HEK293 (cell line): ENCODE results near the gene NUDT16L1.

Experiments used
- CTCF ChIA-PET: fragments of 350-600 bp; formaldehyde crosslinking; extraction: SDS; loops from one replicate; lab custom pipeline; 2021; ENCODE audit warnings: antibody characterized with exemption; lab: Yijun Ruan, JAX
- POLR2A ChIA-PET: fragments of 300-600 bp; formaldehyde crosslinking; extraction: SDS; loops from one replicate; lab custom pipeline; 2020; ENCODE audit warnings: antibody characterized with exemption, inconsistent platforms; lab: Yijun Ruan, JAX
- H3K27ac ChIP-seq: fragments of 200-500 bp; sonication (Bioruptor generic); 2 replicates; pipeline ENCODE4 v1.5.1; 2014; ENCODE audit warnings: low read depth, low read length, control low read depth, inconsistent platforms; ENCODE audit errors: extremely low read depth
- H3K36me3 ChIP-seq, 2 experiments: fragments of 200-500 bp in 1 of 2; sonication (Bioruptor generic) in 1 of 2; 1 replicate in 1 of 2; 2 replicates in 1 of 2; pipeline ENCODE4 v1.5.1; 2014 to 2017; ENCODE audit warnings: inconsistent platforms in 2 of 2, low read length in 2 of 2; ENCODE audit not compliant: control insufficient read depth in 2 of 2, insufficient read depth in 1 of 2
- H3K4me1 ChIP-seq: fragments of 200-500 bp; sonication (Bioruptor generic); 2 replicates; pipeline ENCODE4 v1.5.1; 2014; ENCODE audit warnings: mild to moderate bottlenecking, low read length, inconsistent platforms; ENCODE audit not compliant: control insufficient read depth, insufficient read depth
- H3K4me3 ChIP-seq: 2 replicates; pipeline ENCODE4 v1.5.1; 2011; ENCODE audit warnings: low read depth, mild to moderate bottlenecking, control low read depth, low read length, moderate library complexity
- H3K9me3 ChIP-seq: fragments of 200-500 bp; sonication (Bioruptor generic); 2 replicates; pipeline ENCODE4 v1.5.1; 2014; ENCODE audit warnings: low read depth, low read length, inconsistent platforms; ENCODE audit not compliant: control insufficient read depth, insufficient read depth
- ELK4 ChIP-seq: IDR thresholded peaks from 2 replicates; pipeline ENCODE4 v1.6.1; 2011; ENCODE audit warnings: mild to moderate bottlenecking, low read depth, low read length, borderline replicate concordance
- KLF10 ChIP-seq: fragments of 450-650 bp; IDR thresholded peaks from 2 replicates; pipeline ENCODE4 v1.5.1; 2018; ENCODE audit warnings: missing biosample characterization, mild to moderate bottlenecking, missing genetic modification characterization
- KLF17 ChIP-seq: fragments of 450-650 bp; formaldehyde crosslinking; IDR thresholded peaks from 2 replicates; pipeline ENCODE4 v1.5.1; 2016; ENCODE audit warnings: missing biosample characterization, missing genetic modification characterization
- PRDM10 ChIP-seq: fragments of 450-650 bp; formaldehyde crosslinking; IDR thresholded peaks from 2 replicates; pipeline ENCODE4 v1.5.1; 2016; ENCODE audit warnings: missing biosample characterization, missing genetic modification characterization
- ZBTB11 ChIP-seq: fragments of 450-650 bp; formaldehyde crosslinking; conservative IDR thresholded peaks from 2 replicates; pipeline ENCODE4 v1.5.1; 2016; ENCODE audit warnings: low read depth, missing biosample characterization, missing genetic modification characterization
- ZFP3 ChIP-seq: fragments of 450-650 bp; formaldehyde crosslinking; IDR thresholded peaks from 2 replicates; pipeline ENCODE4 v1.5.1; 2016; ENCODE audit warnings: low read depth, missing biosample characterization, missing genetic modification characterization
- ZNF133 ChIP-seq: fragments of 450-650 bp; formaldehyde crosslinking; IDR thresholded peaks from 2 replicates; pipeline ENCODE4 v1.5.1; 2016; ENCODE audit warnings: missing biosample characterization, missing genetic modification characterization
- ZNF155 ChIP-seq: fragments of 450-650 bp; formaldehyde crosslinking; IDR thresholded peaks from 2 replicates; pipeline ENCODE4 v1.5.1; 2016; ENCODE audit warnings: missing biosample characterization, missing genetic modification characterization
- ZNF16 ChIP-seq: fragments of 450-650 bp; formaldehyde crosslinking; IDR thresholded peaks from 2 replicates; pipeline ENCODE4 v1.5.1; 2016; ENCODE audit warnings: low read depth, missing biosample characterization, missing genetic modification characterization
- ZNF473 ChIP-seq: fragments of 450-650 bp; formaldehyde crosslinking; IDR thresholded peaks from 2 replicates; pipeline ENCODE4 v1.5.1; 2017; ENCODE audit warnings: missing biosample characterization, missing genetic modification characterization
- ZNF514 ChIP-seq: fragments of 450-650 bp; formaldehyde crosslinking; IDR thresholded peaks from 2 replicates; pipeline ENCODE4 v1.5.1; 2016; ENCODE audit warnings: missing biosample characterization, missing genetic modification characterization
- ZNF777 ChIP-seq: fragments of 450-650 bp; formaldehyde crosslinking; IDR thresholded peaks from 2 replicates; pipeline ENCODE4 v1.5.1; 2017; ENCODE audit warnings: missing biosample characterization, missing genetic modification characterization, borderline replicate concordance

Gene NUDT16L1

GRCh38 chr16:4704491-4704890 is 11.1 kb downstream of the NUDT16L1 start (continued):
- TF ChIP-seq ELK4: no peak
- no peak for TF ChIP-seq ZNF133 (tag by site-specific recombination)

GRCh38 chr16:4704913-4705312 is 11.6 kb downstream of the NUDT16L1 start:
- TF ChIP-seq ZNF777 (tag by site-specific recombination) (no peak), ZNF16 (tag by site-specific recombination) (no peak), ZNF514 (tag by site-specific recombination) (no peak), PRDM10 (tag by site-specific recombination) (no peak)
- TF ChIP-seq, all 188 proteins: peak for 0
- H3K9me3 ChIP-seq: no peaks in the 10 kb centered on the region
- H3K27ac ChIP-seq: no peak overlapping the region
- peaks cover 21 to 70% of the 10 kb centered on the region in 2 experiments; a peak in 2 of 3 replicates for H3K36me3 ChIP-seq
- POLR2A ChIA-PET: interaction anchor here (0.8 to 1.7 kb wide), 3 partner anchors 10 to 30 kb away, joined by 3 to 5 read pairs (median 3); partner anchors contain the start of genes ANKS3 and DNAAF8
- CTCF ChIA-PET: no interaction called here
- H3K4me1 ChIP-seq: no peaks in the 10 kb centered on the region
- H3K4me3 ChIP-seq: no peak overlapping the region

- Histone ChIP-seq H3K4me3 (no peak overlapping the region), H3K9me3 (no peaks in the 10 kb centered on the region), H3K27ac (no peak overlapping the region), H3K4me1 (no peaks in the 10 kb centered on the region), H3K36me3 (peaks cover 26 to 58% of the 10 kb centered on the region in 2 experiments; a peak in 2 of 3 replicates)
- POLR2A ChIA-PET: no interaction called here
- TF ChIP-seq KLF10 (tag by site-specific recombination) (no peak), ZNF473 (tag by site-specific recombination) (no peak), ZNF155 (tag by site-specific recombination) (no peak), KLF17 (tag by site-specific recombination) (no peak), ZFP3 (tag by site-specific recombination) (no peak), ZBTB11 (tag by site-specific recombination) (no peak)
- CTCF ChIA-PET: interaction anchor here (0.6 to 0.7 kb wide), 3 partner anchors 14 to 234 kb away, joined by 3 read pairs; no protein-coding TSS in a partner anchor
Observed at GRCh38 chr16:4706871-4707270, 13.5 kb downstream of the NUDT16L1 start.
